ENCODE results near the gene SMIM38.

- no peak for TF ChIP-seq CTCF (IDR thresholded peaks at IDR 0.05)
- no peak for TF ChIP-seq EZH2 (IDR thresholded peaks at IDR 0.05; ENCODE audit: borderline replicate concordance, insufficient read depth, low read depth, low read length, poor library complexity, severe bottlenecking)
Measured at GRCh38 chr11:69159150-69159852, 3.6 kb downstream of the SMIM38 start.

All from B cell (primary cell).